Activated T-helper 2 cell treated with anti-CD3 and anti-CD28 coated beads, Interferon-gamma antibody, Interleukin-2, Interleukin-4, amounts not matched to agents 10 μg/mL and 5 μg/mL and 100 μg/mL, durations not matched to agents 14 hours and 24 hours and 36 hours (primary cell): ENCODE results near the gene SKI. TPM values are rescaled to one million over a fixed set of nuclear protein-coding genes. Genes with fewer than 3 reads are reported as not detected.
A peak's percentile ranks its signal among the peaks of the same experiment; 100 is the strongest.

Experiments used
- DNase-seq: peaks from one replicate; pipeline ENCODE4 v3.0.0; 2021; ENCODE audit warnings: low spot score
- H3K27ac Mint-ChIP-seq: one replicate; pipeline ENCODE4 v1.8.0; 2021; ENCODE audit warnings: mixed read lengths
- H3K27me3 Mint-ChIP-seq: one replicate; pipeline ENCODE4 v1.8.0; 2021; ENCODE audit warnings: low read depth, mixed read lengths
- H3K36me3 Mint-ChIP-seq: one replicate; pipeline ENCODE4 v1.8.0; 2021; ENCODE audit warnings: low read depth, mixed read lengths
- H3K4me1 Mint-ChIP-seq: one replicate; pipeline ENCODE4 v1.8.0; 2021; ENCODE audit warnings: low read depth, mixed read lengths
- H3K4me3 Mint-ChIP-seq: one replicate; pipeline ENCODE4 v1.8.0; 2021; ENCODE audit warnings: low read depth, mild to moderate bottlenecking, moderate library complexity, mixed read lengths
- H3K9me3 Mint-ChIP-seq: one replicate; pipeline ENCODE4 v1.8.0; 2021; ENCODE audit warnings: mixed read lengths
- intact Hi-C: fragments of 100-400 bp; cut with micrococcal nuclease; formaldehyde crosslinking; loops from one replicate; pipeline ENCODE4 v1.15.1; 2023
- total RNA-seq: library from RNA; stranded (reverse); gene quantifications from 2 replicates; pipeline ENCODE4 v1.2.3, GENCODE V29; 2022

Gene SKI
- total RNA-seq, 1 donor from 2014 or later: 37.0 TPM

GRCh38 chr1:2315674-2316450 lies 87.7 kb downstream of the SKI start:
- intact Hi-C loops: loop anchor here (1.0 to 10.0 kb wide), 3 partner anchors 15 to 209 kb away; partner anchors contain the start of gene PANK4
- no peaks in the 10 kb centered on the region for H3K27me3 Mint-ChIP-seq
- H3K27ac Mint-ChIP-seq: peak overlapping the region; percentile 22
- H3K9me3 Mint-ChIP-seq: no peaks in the 10 kb centered on the region
- no peaks in the 10 kb centered on the region for H3K4me1 Mint-ChIP-seq
- H3K36me3 Mint-ChIP-seq: no peaks in the 10 kb centered on the region
- H3K4me3 Mint-ChIP-seq: no peak overlapping the region
- no peak for DNase-seq

GRCh38 chr1:2316451-2316961 lies 88.4 kb downstream of the SKI start:
- Mint-ChIP-seq H3K27me3 (no peaks in the 10 kb centered on the region), H3K27ac (no peak overlapping the region), H3K9me3 (no peaks in the 10 kb centered on the region), H3K36me3 (no peaks in the 10 kb centered on the region), H3K4me1 (no peaks in the 10 kb centered on the region), H3K4me3 (no peak overlapping the region)
- intact Hi-C loops: loop anchor here (10.0 kb wide), 1 partner anchor 208 kb away; the partner anchor contains the start of gene PANK4
- no peak for DNase-seq

GRCh38 chr1:2317230-2318065 lies 89.3 kb downstream of the SKI start:
- no peaks in the 10 kb centered on the region for H3K9me3 Mint-ChIP-seq
- H3K27me3 Mint-ChIP-seq: no peaks in the 10 kb centered on the region
- intact Hi-C loops: loop anchor here (10.0 kb wide), 1 partner anchor 207 kb away; the partner anchor contains the start of gene PANK4
- no peaks in the 10 kb centered on the region for H3K4me1 Mint-ChIP-seq
- H3K4me3 Mint-ChIP-seq: no peak overlapping the region
- DNase-seq: no peak
- no peaks in the 10 kb centered on the region for H3K36me3 Mint-ChIP-seq
- peak overlapping the region; percentile 54 for H3K27ac Mint-ChIP-seq

- H3K27me3 Mint-ChIP-seq: no peaks in the 10 kb centered on the region
- no peaks in the 10 kb centered on the region for H3K36me3 Mint-ChIP-seq
- DNase-seq: no peak
- intact Hi-C loops: loop anchor here (10.0 kb wide), 1 partner anchor 206 kb away; the partner anchor contains the start of gene PANK4
- no peak overlapping the region for H3K27ac Mint-ChIP-seq
- no peaks in the 10 kb centered on the region for H3K4me1 Mint-ChIP-seq
- no peak overlapping the region for H3K4me3 Mint-ChIP-seq
- H3K9me3 Mint-ChIP-seq: no peaks in the 10 kb centered on the region
These were observed 90.5 kb downstream of the SKI start for GRCh38 chr1:2318314-2319278.

- no peak overlapping the region for H3K4me3 Mint-ChIP-seq
- intact Hi-C loops: loop anchor here (10.0 kb wide), 1 partner anchor 206 kb away; the partner anchor contains the start of gene PANK4
- H3K27me3 Mint-ChIP-seq: no peaks in the 10 kb centered on the region
- no peaks in the 10 kb centered on the region for H3K36me3 Mint-ChIP-seq
- H3K4me1 Mint-ChIP-seq: no peaks in the 10 kb centered on the region
- no peaks in the 10 kb centered on the region for H3K9me3 Mint-ChIP-seq
- H3K27ac Mint-ChIP-seq: no peak overlapping the region
- DNase-seq: no peak
These were observed 91.2 kb downstream of the SKI start for GRCh38 chr1:2319291-2319690.

- Mint-ChIP-seq H3K4me3 (no peak overlapping the region), H3K36me3 (no peaks in the 10 kb centered on the region), H3K27me3 (peaks cover under 1% of the 10 kb centered on the region), H3K27ac (no peak overlapping the region), H3K4me1 (no peaks in the 10 kb centered on the region), H3K9me3 (peaks cover 1% of the 10 kb centered on the region)
- DNase-seq: no peak
- intact Hi-C loops: no loop called here
These were observed 91.9 kb downstream of the SKI start for GRCh38 chr1:2320006-2320405.

- Mint-ChIP-seq H3K4me3 (no peak overlapping the region), H3K4me1 (no peaks in the 10 kb centered on the region), H3K27ac (no peak overlapping the region), H3K36me3 (no peaks in the 10 kb centered on the region), H3K27me3 (peaks cover 3% of the 10 kb centered on the region), H3K9me3 (peaks cover 4% of the 10 kb centered on the region)
- intact Hi-C loops: no loop called here
- no peak for DNase-seq
These were observed 92.9 kb downstream of the SKI start for GRCh38 chr1:2320760-2321667.

GRCh38 chr1:2322065-2322571 lies 94.0 kb downstream of the SKI start:
- Mint-ChIP-seq H3K27ac (no peak overlapping the region), H3K27me3 (peaks cover 3% of the 10 kb centered on the region), H3K4me3 (no peak overlapping the region), H3K9me3 (peaks cover 4% of the 10 kb centered on the region), H3K4me1 (no peaks in the 10 kb centered on the region), H3K36me3 (no peaks in the 10 kb centered on the region)
- no peak for DNase-seq
- intact Hi-C loops: no loop called here

GRCh38 chr1:2322581-2323211 lies 94.6 kb downstream of the SKI start:
- Mint-ChIP-seq H3K27me3 (peaks cover 3% of the 10 kb centered on the region), H3K4me3 (no peak overlapping the region), H3K4me1 (no peaks in the 10 kb centered on the region), H3K36me3 (no peaks in the 10 kb centered on the region), H3K9me3 (peaks cover 4% of the 10 kb centered on the region), H3K27ac (no peak overlapping the region)
- no peak for DNase-seq
- intact Hi-C loops: no loop called here

- Mint-ChIP-seq H3K36me3 (no peaks in the 10 kb centered on the region), H3K4me3 (no peak overlapping the region), H3K27ac (no peak overlapping the region), H3K9me3 (peaks cover 4% of the 10 kb centered on the region), H3K27me3 (peaks cover 3% of the 10 kb centered on the region), H3K4me1 (no peaks in the 10 kb centered on the region)
- intact Hi-C loops: no loop called here
- no peak for DNase-seq
These were observed 95.4 kb downstream of the SKI start for GRCh38 chr1:2323451-2323974.
